HepG2 (cell line): ENCODE data around the gene CCDC85C.

Source experiments
- CENPT ChIP-seq: sonication (generic); formaldehyde crosslinking; IDR thresholded peaks from 2 replicates; pipeline ENCODE4 v1.8.0; 2022; ENCODE audit warnings: low read depth, mild to moderate bottlenecking, moderate library complexity, missing genetic modification reagents
- CREB1 ChIP-seq, 2 experiments: fragments of 450-650 bp in 1 of 2; IDR thresholded peaks; 2 replicates each; pipeline ENCODE4 v1.6.1; 2016 to 2017; ENCODE audit warnings: control low read depth in 1 of 2, mild to moderate bottlenecking in 1 of 2, missing compliant biosample characterization in 1 of 2, missing genetic modification characterization in 1 of 2
- CTCF ChIP-seq: sonication (generic); formaldehyde crosslinking; IDR thresholded peaks from 2 replicates; pipeline ENCODE4 v1.5.0; 2020; ENCODE audit warnings: mild to moderate bottlenecking, missing genetic modification reagents, moderate library complexity
- GATA4 ChIP-seq: sonication (generic); IDR thresholded peaks from 2 replicates; pipeline ENCODE4 v1.6.1; 2016; ENCODE audit warnings: antibody characterized with exemption, low read depth, borderline replicate concordance
- JUND ChIP-seq: sonication (generic); formaldehyde crosslinking; IDR thresholded peaks from 2 replicates; pipeline ENCODE4 v1.8.0; 2022; ENCODE audit warnings: mild to moderate bottlenecking, missing genetic modification reagents
- ONECUT2 ChIP-seq: sonication (generic); formaldehyde crosslinking; IDR thresholded peaks from 2 replicates; pipeline ENCODE4 v1.4.0; 2020; ENCODE audit warnings: missing genetic modification reagents
- POLR2AphosphoS5 ChIP-seq: IDR thresholded peaks from 2 replicates; pipeline ENCODE4 v1.6.1; 2012; ENCODE audit warnings: low read depth, low read length
- TARDBP ChIP-seq: sonication (generic); formaldehyde crosslinking; IDR thresholded peaks from 2 replicates; pipeline ENCODE4 v1.8.0; 2022; ENCODE audit warnings: mild to moderate bottlenecking, missing genetic modification reagents
- TEAD2 ChIP-seq: sonication (generic); formaldehyde crosslinking; IDR thresholded peaks from 2 replicates; pipeline ENCODE4 v1.9.0; 2021; ENCODE audit warnings: missing genetic modification reagents
- ZBTB26 ChIP-seq: IDR thresholded peaks from 2 replicates; pipeline ENCODE4 v1.6.1; 2016; ENCODE audit warnings: missing compliant biosample characterization, missing genetic modification reagents, borderline replicate concordance
- ZBTB7B ChIP-seq: sonication (generic); formaldehyde crosslinking; IDR thresholded peaks from 2 replicates; pipeline ENCODE4 v1.4.0; 2020; ENCODE audit warnings: missing genetic modification reagents
- ZNF121 ChIP-seq: sonication (generic); formaldehyde crosslinking; IDR thresholded peaks from 2 replicates; pipeline ENCODE4 v1.5.0; 2020; ENCODE audit warnings: mild to moderate bottlenecking, missing genetic modification reagents
- ZNF276 ChIP-seq: sonication (generic); formaldehyde crosslinking; IDR thresholded peaks from 2 replicates; pipeline ENCODE4 v1.4.0; 2020; ENCODE audit warnings: mild to moderate bottlenecking, low read depth, missing genetic modification reagents
- ZNF563 ChIP-seq: sonication (generic); formaldehyde crosslinking; IDR thresholded peaks from 2 replicates; pipeline ENCODE4 v1.8.0; 2022; ENCODE audit warnings: mild to moderate bottlenecking, moderate library complexity, missing genetic modification reagents

GRCh38 chr14:99635116-99635515, 31.1 kb upstream of the CCDC85C start:
- TF ChIP-seq CTCF (CRISPR knock-in tag) = no peak
- no peak for TF ChIP-seq ZBTB7B (CRISPR knock-in tag)
- no peak for TF ChIP-seq TARDBP (CRISPR knock-in tag)
- TF ChIP-seq GATA4 = no peak
- TF ChIP-seq ZBTB26 (CRISPR knock-in tag) = no peak
- TF ChIP-seq POLR2AphosphoS5 = no peak
- no peak for TF ChIP-seq CENPT (CRISPR knock-in tag)
- no peak for TF ChIP-seq ZNF276 (CRISPR knock-in tag)
- TF ChIP-seq CREB1 (IDR thresholded peaks at IDR 0.05) = no peak
- no peak for TF ChIP-seq CREB1 (CRISPR knock-in tag; IDR thresholded peaks at IDR 0.05)
- no peak for TF ChIP-seq ZNF121
- no peak for TF ChIP-seq ZNF563 (CRISPR knock-in tag)
- TF ChIP-seq ONECUT2 (CRISPR knock-in tag) = no peak
- no peak for TF ChIP-seq TEAD2
- TF ChIP-seq JUND (CRISPR knock-in tag) = no peak
